KG1 (cell line): ENCODE data around the gene CHRM3.
"Not testable (repeated sequence)": the region's sequence is repeated elsewhere in the genome, so short reads cannot be mapped to it uniquely, and the experiment has no call there.

ENCODE experiments used
- DNase-seq: peaks from one replicate; lab custom pipeline; 2025; lab: John Stamatoyannopoulos, UW

CHRM3 gene

GRCh38 chr1:239386453-239387303 is at the start of gene CHRM3:
Gene CHRM3 (plus strand): TSS chr1:239386568. CDS start chr1:239907452, 520,884 bp downstream.
- DNase-seq = peak; percentile 49

GRCh38 chr1:239337799-239338430 is 48.5 kb upstream of the CHRM3 start:
- DNase-seq = no peak

GRCh38 chr1:239347776-239348175 is 38.6 kb upstream of the CHRM3 start:
- no peak for DNase-seq

- no peak for DNase-seq
Observed at GRCh38 chr1:239348635-239349353, 37.6 kb upstream of the CHRM3 start.

- DNase-seq = no peak
Observed at GRCh38 chr1:239349699-239350098, 36.7 kb upstream of the CHRM3 start.

- DNase-seq = no peak
Observed at GRCh38 chr1:239353536-239353935, 32.8 kb upstream of the CHRM3 start.

- DNase-seq = no peak
Observed at GRCh38 chr1:239354231-239354630, 32.1 kb upstream of the CHRM3 start.

- DNase-seq = no peak
Observed at GRCh38 chr1:239357867-239358266, 28.5 kb upstream of the CHRM3 start.

- no peak for DNase-seq
Observed at GRCh38 chr1:239361403-239361802, 25.0 kb upstream of the CHRM3 start.

GRCh38 chr1:239363930-239364329 is 22.4 kb upstream of the CHRM3 start:
- peak; percentile 18 for DNase-seq

- DNase-seq = no peak
Observed at GRCh38 chr1:239367196-239367810, 19.1 kb upstream of the CHRM3 start.

GRCh38 chr1:239368436-239369109 is 17.8 kb upstream of the CHRM3 start:
- no peak for DNase-seq

GRCh38 chr1:239370869-239371268 is 15.5 kb upstream of the CHRM3 start:
- not testable (repeated sequence) for DNase-seq

- DNase-seq = no peak
Observed at GRCh38 chr1:239382666-239383065, 3.7 kb upstream of the CHRM3 start.

GRCh38 chr1:239383714-239384113 is 2.7 kb upstream of the CHRM3 start:
- DNase-seq = no peak

GRCh38 chr1:239387304-239388158 is 1.2 kb downstream of the CHRM3 start:
- peak; percentile 55 for DNase-seq

- no peak for DNase-seq
Observed at GRCh38 chr1:239388159-239388485, 1.8 kb downstream of the CHRM3 start.

- DNase-seq = no peak
Observed at GRCh38 chr1:239388578-239388977, 2.2 kb downstream of the CHRM3 start.

GRCh38 chr1:239389703-239390102 is 3.3 kb downstream of the CHRM3 start:
- no peak for DNase-seq

- DNase-seq = no peak
Observed at GRCh38 chr1:239392271-239392670, 5.9 kb downstream of the CHRM3 start.

GRCh38 chr1:239394107-239394506 is 7.7 kb downstream of the CHRM3 start:
- no peak for DNase-seq
